Measurements from ENCODE around the gene DPP4.

DPP4 gene

GRCh38 chr2:162004031-162004430 lies 70.0 kb downstream of the DPP4 start:
- TF ChIP-seq, protein P1, sequence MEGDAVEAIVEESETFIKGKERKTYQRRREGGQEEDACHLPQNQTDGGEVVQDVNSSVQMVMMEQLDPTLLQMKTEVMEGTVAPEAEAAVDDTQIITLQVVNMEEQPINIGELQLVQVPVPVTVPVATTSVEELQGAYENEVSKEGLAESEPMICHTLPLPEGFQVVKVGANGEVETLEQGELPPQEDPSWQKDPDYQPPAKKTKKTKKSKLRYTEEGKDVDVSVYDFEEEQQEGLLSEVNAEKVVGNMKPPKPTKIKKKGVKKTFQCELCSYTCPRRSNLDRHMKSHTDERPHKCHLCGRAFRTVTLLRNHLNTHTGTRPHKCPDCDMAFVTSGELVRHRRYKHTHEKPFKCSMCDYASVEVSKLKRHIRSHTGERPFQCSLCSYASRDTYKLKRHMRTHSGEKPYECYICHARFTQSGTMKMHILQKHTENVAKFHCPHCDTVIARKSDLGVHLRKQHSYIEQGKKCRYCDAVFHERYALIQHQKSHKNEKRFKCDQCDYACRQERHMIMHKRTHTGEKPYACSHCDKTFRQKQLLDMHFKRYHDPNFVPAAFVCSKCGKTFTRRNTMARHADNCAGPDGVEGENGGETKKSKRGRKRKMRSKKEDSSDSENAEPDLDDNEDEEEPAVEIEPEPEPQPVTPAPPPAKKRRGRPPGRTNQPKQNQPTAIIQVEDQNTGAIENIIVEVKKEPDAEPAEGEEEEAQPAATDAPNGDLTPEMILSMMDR (conservative IDR thresholded peaks at IDR 0.05; ENCODE audit: low read depth, low read length) = no peak
- DNase-seq (ENCODE audit: low read depth) = no peak
- no peak overlapping the region for H3K4me3 ChIP-seq (ENCODE audit: low read length)

- TF ChIP-seq, protein P1 (conservative IDR thresholded peaks at IDR 0.05; ENCODE audit: low read depth, low read length) = no peak
- H3K4me3 ChIP-seq (ENCODE audit: low read length) = no peak overlapping the region
- DNase-seq (ENCODE audit: low read depth) = no peak
Measured at GRCh38 chr2:162002623-162003235, 71.3 kb downstream of the DPP4 start.

DNA sequence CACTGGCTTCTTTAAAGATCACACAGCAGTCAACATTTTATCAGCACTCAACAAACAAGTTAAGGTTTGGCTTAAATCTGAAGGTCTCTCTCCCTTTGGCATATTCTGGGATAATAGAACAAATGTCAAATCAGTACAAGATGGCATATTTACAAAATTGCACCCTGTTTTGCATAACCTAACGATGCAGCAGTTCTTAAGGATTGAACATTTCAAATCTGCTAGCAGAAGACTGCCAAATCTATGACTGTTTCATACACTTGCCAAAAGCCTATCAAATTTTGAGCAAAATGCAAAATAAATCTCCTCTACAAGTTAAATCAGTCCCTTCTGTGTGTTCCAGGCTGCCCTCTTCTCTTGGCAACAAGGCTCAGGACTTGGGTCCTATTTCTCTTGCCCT lies 73.6 kb downstream of the DPP4 start:
- no peak for DNase-seq (ENCODE audit: low read depth)
- no peak overlapping the region for H3K4me3 ChIP-seq (ENCODE audit: low read length)
- TF ChIP-seq, protein P1 (conservative IDR thresholded peaks at IDR 0.05; ENCODE audit: low read depth, low read length) = no peak

DNA sequence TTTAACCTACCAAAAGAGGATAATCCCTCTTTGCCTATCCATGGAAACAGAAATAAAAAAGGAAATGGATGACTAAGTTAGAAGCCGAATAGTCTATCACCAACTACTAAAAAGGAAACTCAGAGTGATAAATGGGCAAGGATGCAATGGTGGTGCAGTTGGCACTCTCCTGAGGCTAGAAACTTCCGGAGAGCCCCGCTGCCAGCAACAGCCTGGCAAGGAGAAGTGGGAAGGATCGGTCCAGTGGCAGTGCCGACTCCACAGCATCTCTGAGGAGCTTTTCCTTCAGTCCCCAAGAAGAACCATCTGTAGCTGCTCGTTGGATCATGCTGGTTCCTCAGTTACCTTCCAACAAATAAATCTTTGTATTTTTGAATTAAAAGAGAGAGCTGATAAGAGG lies 74.7 kb downstream of the DPP4 start:
- no peak for DNase-seq (ENCODE audit: low read depth)
- no peak overlapping the region for H3K4me3 ChIP-seq (ENCODE audit: low read length)
- TF ChIP-seq, protein P1 (conservative IDR thresholded peaks at IDR 0.05; ENCODE audit: low read depth, low read length) = no peak

- DNase-seq (ENCODE audit: low read depth) = no peak
- H3K4me3 ChIP-seq (ENCODE audit: low read length) = no peak overlapping the region
- TF ChIP-seq, protein P1 (conservative IDR thresholded peaks at IDR 0.05; ENCODE audit: low read depth, low read length) = no peak
Measured at GRCh38 chr2:161998857-161999256, 75.2 kb downstream of the DPP4 start.

DNA sequence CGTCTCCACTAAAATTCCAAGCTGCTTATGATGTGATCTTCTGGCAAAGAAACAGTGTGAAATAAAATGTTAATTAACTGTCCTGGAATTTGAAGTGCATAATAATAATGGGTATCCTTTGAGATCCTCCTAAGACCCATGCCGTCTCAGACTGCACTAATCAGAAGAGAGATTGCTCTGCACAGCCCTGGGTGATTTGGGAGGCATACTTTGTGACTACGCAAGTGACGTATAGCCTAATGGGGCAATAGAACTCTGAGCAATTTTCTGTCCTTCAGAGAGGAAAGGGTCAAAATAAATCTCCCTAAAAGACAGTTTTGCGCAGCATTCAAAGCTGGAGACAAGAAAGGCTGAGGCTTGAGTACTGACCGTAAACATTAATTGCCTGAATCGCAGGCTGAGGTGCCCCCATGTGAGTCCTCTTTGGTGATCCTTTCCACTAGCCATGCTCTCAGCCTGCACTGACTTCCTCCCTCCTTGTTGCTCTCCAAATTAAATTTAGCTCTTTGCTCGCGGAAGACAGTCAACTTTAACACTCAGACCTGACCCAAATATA lies 76.0 kb downstream of the DPP4 start:
- DNase-seq (ENCODE audit: low read depth) = no peak
- H3K4me3 ChIP-seq (ENCODE audit: low read length) = no peak overlapping the region
- TF ChIP-seq, protein P1 (conservative IDR thresholded peaks at IDR 0.05; ENCODE audit: low read depth, low read length) = no peak

DNA sequence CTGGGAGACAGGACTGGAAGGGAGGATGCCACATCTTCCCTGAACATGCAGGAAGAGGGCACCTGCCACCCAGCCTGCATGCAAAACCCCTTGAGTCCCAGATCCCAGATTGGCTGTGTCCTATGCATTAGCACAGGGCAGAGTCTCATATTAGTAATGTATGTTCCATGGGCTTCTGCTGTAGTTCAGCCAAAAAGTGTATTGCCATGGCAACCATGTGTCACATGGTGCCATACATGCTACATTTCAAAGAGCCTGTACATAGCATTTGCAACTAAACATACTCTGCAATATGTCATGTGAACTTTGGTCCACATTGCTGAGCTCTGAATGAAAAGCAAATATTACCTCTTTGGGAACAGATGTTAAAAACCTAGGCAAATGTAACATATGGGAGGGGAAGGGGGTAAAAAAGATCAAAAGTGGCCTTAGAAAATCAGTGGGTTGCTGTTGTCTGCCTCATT lies 78.4 kb downstream of the DPP4 start:
- TF ChIP-seq, protein P1 (conservative IDR thresholded peaks at IDR 0.05; ENCODE audit: low read depth, low read length) = no peak
- DNase-seq (ENCODE audit: low read depth) = no peak
- no peak overlapping the region for H3K4me3 ChIP-seq (ENCODE audit: low read length)

All from retinal pigment epithelial cell (primary cell).